ENCODE results near the gene SUSD4.

Gene SUSD4

GRCh38 chr1:223175633-223176032 lies 188.3 kb downstream of the SUSD4 start:
- no peak for DNase-seq

- no peak for DNase-seq
These were observed 188.9 kb downstream of the SUSD4 start for GRCh38 chr1:223175032-223175431.

All from stimulated activated naive CD4-positive, alpha-beta T cell treated with Interleukin-2 at 50 U/mL for 16 hours (primary cell).